ENCODE measurements around the gene CYP24A1.

CYP24A1 gene

GRCh38 chr20:54148947-54149764, 24.6 kb downstream of the CYP24A1 start:
- H3K9me3 ChIP-seq (ENCODE audit: control insufficient read depth, low read length) = no peaks in the 10 kb centered on the region
- 86% methylated on average over 7 of the region's 7 CpGs for WGBS, 2 experiments
- H3K4me1 ChIP-seq (ENCODE audit: control insufficient read depth, insufficient read depth, low read length) = no peaks in the 10 kb centered on the region
- no peaks in the 10 kb centered on the region for H3K27me3 ChIP-seq (ENCODE audit: control insufficient read depth, insufficient read depth, low read length, poor library complexity, severe bottlenecking)
- H3K4me3 ChIP-seq (ENCODE audit: insufficient read depth, low read depth, low read length) = no peak overlapping the region
- no peaks in the 10 kb centered on the region for H3K36me3 ChIP-seq (ENCODE audit: control insufficient read depth, insufficient read depth, low read length)
- no peak overlapping the region for H3K27ac ChIP-seq (ENCODE audit: insufficient read depth, low read depth, low read length, poor library complexity, severe bottlenecking)

- Histone ChIP-seq H3K27ac (ENCODE audit: insufficient read depth, low read depth, low read length, poor library complexity, severe bottlenecking) (no peak overlapping the region), H3K9me3 (ENCODE audit: control insufficient read depth, low read length) (no peaks in the 10 kb centered on the region), H3K27me3 (ENCODE audit: control insufficient read depth, insufficient read depth, low read length, poor library complexity, severe bottlenecking) (no peaks in the 10 kb centered on the region), H3K36me3 (ENCODE audit: control insufficient read depth, insufficient read depth, low read length) (no peaks in the 10 kb centered on the region), H3K4me3 (ENCODE audit: insufficient read depth, low read depth, low read length) (no peak overlapping the region), H3K4me1 (ENCODE audit: control insufficient read depth, insufficient read depth, low read length) (no peaks in the 10 kb centered on the region)
- 81 to 91% methylated on average over 1 of the region's 1 CpG for WGBS, 2 experiments
Observed at GRCh38 chr20:54146672-54147071, 27.1 kb downstream of the CYP24A1 start.

- H3K4me1 ChIP-seq (ENCODE audit: control insufficient read depth, insufficient read depth, low read length) = no peaks in the 10 kb centered on the region
- 91 to 98% methylated on average over 4 to 6 of the region's 6 CpGs for WGBS, 2 experiments
Observed at GRCh38 chr20:54144847-54145414, 28.9 kb downstream of the CYP24A1 start.

GRCh38 chr20:54140927-54141566, 32.7 kb downstream of the CYP24A1 start:
- H3K36me3 ChIP-seq (ENCODE audit: control insufficient read depth, insufficient read depth, low read length) = no peaks in the 10 kb centered on the region
- WGBS, 2 experiments = 89 to 92% methylated on average over 6 of the region's 6 CpGs
- no peaks in the 10 kb centered on the region for H3K27me3 ChIP-seq (ENCODE audit: control insufficient read depth, insufficient read depth, low read length, poor library complexity, severe bottlenecking)
- no peak overlapping the region for H3K27ac ChIP-seq (ENCODE audit: insufficient read depth, low read depth, low read length, poor library complexity, severe bottlenecking)
- no peak overlapping the region for H3K4me3 ChIP-seq (ENCODE audit: insufficient read depth, low read depth, low read length)
- H3K9me3 ChIP-seq (ENCODE audit: control insufficient read depth, low read length) = no peaks in the 10 kb centered on the region
- H3K4me1 ChIP-seq (ENCODE audit: control insufficient read depth, insufficient read depth, low read length) = no peaks in the 10 kb centered on the region

More at GRCh38 chr20:54144847-54145414, 28.9 kb downstream of the CYP24A1 start:
- Histone ChIP-seq H3K4me3 (ENCODE audit: insufficient read depth, low read depth, low read length) (no peak overlapping the region), H3K9me3 (ENCODE audit: control insufficient read depth, low read length) (no peaks in the 10 kb centered on the region), H3K36me3 (ENCODE audit: control insufficient read depth, insufficient read depth, low read length) (no peaks in the 10 kb centered on the region), H3K27me3 (ENCODE audit: control insufficient read depth, insufficient read depth, low read length, poor library complexity, severe bottlenecking) (no peaks in the 10 kb centered on the region), H3K27ac (ENCODE audit: insufficient read depth, low read depth, low read length, poor library complexity, severe bottlenecking) (no peak overlapping the region)

GRCh38 chr20:54140486-54140885, 33.3 kb downstream of the CYP24A1 start:
- H3K36me3 ChIP-seq (ENCODE audit: control insufficient read depth, insufficient read depth, low read length) = no peaks in the 10 kb centered on the region
- 90 to 96% methylated on average over 1 to 2 of the region's 3 CpGs for WGBS, 2 experiments
- H3K4me3 ChIP-seq (ENCODE audit: insufficient read depth, low read depth, low read length) = no peak overlapping the region
- H3K4me1 ChIP-seq (ENCODE audit: control insufficient read depth, insufficient read depth, low read length) = no peaks in the 10 kb centered on the region
- H3K27ac ChIP-seq (ENCODE audit: insufficient read depth, low read depth, low read length, poor library complexity, severe bottlenecking) = no peak overlapping the region
- no peaks in the 10 kb centered on the region for H3K9me3 ChIP-seq (ENCODE audit: control insufficient read depth, low read length)
- H3K27me3 ChIP-seq (ENCODE audit: control insufficient read depth, insufficient read depth, low read length, poor library complexity, severe bottlenecking) = no peaks in the 10 kb centered on the region

GRCh38 chr20:54140067-54140466, 33.7 kb downstream of the CYP24A1 start:
- Histone ChIP-seq H3K4me1 (ENCODE audit: control insufficient read depth, insufficient read depth, low read length) (no peaks in the 10 kb centered on the region), H3K27ac (ENCODE audit: insufficient read depth, low read depth, low read length, poor library complexity, severe bottlenecking) (no peak overlapping the region), H3K4me3 (ENCODE audit: insufficient read depth, low read depth, low read length) (no peak overlapping the region), H3K9me3 (ENCODE audit: control insufficient read depth, low read length) (no peaks in the 10 kb centered on the region), H3K36me3 (ENCODE audit: control insufficient read depth, insufficient read depth, low read length) (no peaks in the 10 kb centered on the region), H3K27me3 (ENCODE audit: control insufficient read depth, insufficient read depth, low read length, poor library complexity, severe bottlenecking) (no peaks in the 10 kb centered on the region)
- 96 to 97% methylated on average over 6 of the region's 6 CpGs for WGBS, 2 experiments

GRCh38 chr20:54139188-54139587, 34.6 kb downstream of the CYP24A1 start:
- Histone ChIP-seq H3K27ac (ENCODE audit: insufficient read depth, low read depth, low read length, poor library complexity, severe bottlenecking) (no peak overlapping the region), H3K9me3 (ENCODE audit: control insufficient read depth, low read length) (no peaks in the 10 kb centered on the region), H3K36me3 (ENCODE audit: control insufficient read depth, insufficient read depth, low read length) (no peaks in the 10 kb centered on the region), H3K27me3 (ENCODE audit: control insufficient read depth, insufficient read depth, low read length, poor library complexity, severe bottlenecking) (no peaks in the 10 kb centered on the region), H3K4me1 (ENCODE audit: control insufficient read depth, insufficient read depth, low read length) (no peaks in the 10 kb centered on the region), H3K4me3 (ENCODE audit: insufficient read depth, low read depth, low read length) (no peak overlapping the region)
- 94 to 96% methylated on average over 7 of the region's 7 CpGs for WGBS, 2 experiments

- Histone ChIP-seq H3K4me3 (ENCODE audit: insufficient read depth, low read depth, low read length) (no peak overlapping the region), H3K27me3 (ENCODE audit: control insufficient read depth, insufficient read depth, low read length, poor library complexity, severe bottlenecking) (no peaks in the 10 kb centered on the region)
- WGBS, 2 experiments = 94 to 100% methylated on average over 2 of the region's 2 CpGs
Observed at GRCh38 chr20:54138427-54138826, 35.4 kb downstream of the CYP24A1 start.

GRCh38 chr20:54137115-54137514, 36.7 kb downstream of the CYP24A1 start:
- H3K36me3 ChIP-seq (ENCODE audit: control insufficient read depth, insufficient read depth, low read length) = no peaks in the 10 kb centered on the region
- no peak overlapping the region for H3K4me3 ChIP-seq (ENCODE audit: insufficient read depth, low read depth, low read length)
- no peaks in the 10 kb centered on the region for H3K27me3 ChIP-seq (ENCODE audit: control insufficient read depth, insufficient read depth, low read length, poor library complexity, severe bottlenecking)
- no peak overlapping the region for H3K27ac ChIP-seq (ENCODE audit: insufficient read depth, low read depth, low read length, poor library complexity, severe bottlenecking)
- peaks cover 11% of the 10 kb centered on the region for H3K4me1 ChIP-seq (ENCODE audit: control insufficient read depth, insufficient read depth, low read length)
- no peaks in the 10 kb centered on the region for H3K9me3 ChIP-seq (ENCODE audit: control insufficient read depth, low read length)
- 93 to 94% methylated on average over 5 of the region's 5 CpGs for WGBS, 2 experiments

More at GRCh38 chr20:54138427-54138826, 35.4 kb downstream of the CYP24A1 start:
- H3K4me1 ChIP-seq (ENCODE audit: control insufficient read depth, insufficient read depth, low read length) = no peaks in the 10 kb centered on the region
- H3K9me3 ChIP-seq (ENCODE audit: control insufficient read depth, low read length) = no peaks in the 10 kb centered on the region
- H3K27ac ChIP-seq (ENCODE audit: insufficient read depth, low read depth, low read length, poor library complexity, severe bottlenecking) = no peak overlapping the region
- H3K36me3 ChIP-seq (ENCODE audit: control insufficient read depth, insufficient read depth, low read length) = no peaks in the 10 kb centered on the region
